Measurements from ENCODE around the gene PANX2. TPM values are rescaled to one million over a fixed set of nuclear protein-coding genes. Genes with fewer than 3 reads are reported as not detected.
"Not testable (repeated sequence)": the region's sequence is repeated elsewhere in the genome, so short reads cannot be mapped to it uniquely, and the experiment has no call there.

Gene PANX2
- total and polyA plus RNA-seq, 2 of the 13 experiments (the other 11 are each of a cell fraction or from before 2014, with no cell fraction given), result 0.15 to 1.1 TPM

- ATAC-seq, result no peak
- no peak for FAIRE-seq
- no peak overlapping the region for H3K9ac ChIP-seq (ENCODE audit: insufficient read depth, low read depth, low read length)
Observed at GRCh38 chr22:50167689-50168489, 2.6 kb upstream of the PANX2 start.

DNA sequence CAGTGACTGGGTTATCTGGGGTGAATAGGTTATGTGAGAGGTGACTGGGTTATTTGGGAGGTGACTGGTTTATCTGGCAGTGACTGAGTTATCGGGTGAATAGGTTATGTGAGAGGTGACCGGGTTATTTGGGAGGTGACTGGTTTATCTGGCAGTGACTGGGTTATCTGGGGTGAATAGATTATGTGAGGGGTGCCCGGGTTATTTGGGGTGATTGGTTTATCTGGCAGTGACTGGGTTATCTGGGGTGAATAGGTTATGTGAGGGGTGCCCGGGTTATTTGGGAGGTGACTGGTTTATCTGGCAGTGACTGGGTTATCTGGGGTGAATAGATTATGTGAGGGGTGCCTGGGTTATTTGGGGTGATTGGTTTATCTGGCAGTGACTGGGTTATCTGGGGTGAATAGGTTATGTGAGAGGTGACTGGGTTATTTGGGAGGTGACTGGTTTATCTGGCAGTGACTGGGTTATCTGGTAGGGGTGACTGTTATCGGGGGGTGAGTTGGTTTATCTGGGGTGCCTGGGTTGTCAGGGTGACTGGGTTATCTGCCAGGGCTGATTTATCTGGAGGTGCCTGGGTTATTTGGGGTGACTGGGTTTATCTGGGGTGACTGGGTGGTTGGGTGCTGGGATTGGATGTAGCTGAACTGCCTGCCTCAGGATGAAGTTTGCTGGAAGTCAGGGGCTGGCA, 1.9 kb upstream of the PANX2 start:
- Histone ChIP-seq H3K4me1 (ENCODE audit: insufficient read depth, low read length) (peaks cover 19% of the 10 kb centered on the region), H3K27me3 (ENCODE audit: control insufficient read depth in 1 of 2, insufficient read depth in 2 of 2, low read length in 2 of 2) (peaks cover 0 to 11% of the 10 kb centered on the region in 2 experiments; a peak in 2 of 5 replicates)
- H3K4me3 ChIP-seq (replicated peaks in 1 of 3; ENCODE audit: insufficient read depth in 1 of 3, low read depth in 2 of 3, low read length in 3 of 3); H4K20me1 ChIP-seq (ENCODE audit: insufficient read depth, low read length); in situ Hi-C loops (cut with HindIII; ENCODE audit: extremely low pct_ligation_motif_present, low pct_unique_long_range_greater_than_20kb); H2AFZ ChIP-seq (ENCODE audit: low read length); FAIRE-seq; POLR2A ChIA-PET; H3K4me2 ChIP-seq (ENCODE audit: low read depth, low read length); H3K36me3 ChIP-seq (replicated peaks in 1 of 2; ENCODE audit: control insufficient read depth in 1 of 2, insufficient read depth in 2 of 2, low read length in 2 of 2); H3K27ac ChIP-seq (ENCODE audit: extremely low read length, insufficient read depth, low read length); ATAC-seq; H3K79me2 ChIP-seq (ENCODE audit: insufficient read depth, low read length); H3K9ac ChIP-seq (ENCODE audit: insufficient read depth, low read depth, low read length); intact Hi-C loops (cut with micrococcal nuclease; ENCODE audit: unreplicated experiment); H3K9me3 ChIP-seq (ENCODE audit: low read length); BruUV-seq (replicated peaks); DNase-seq (ENCODE audit: low spot score): not testable (repeated sequence)
- WGBS (ENCODE audit: low lambda C conversion rate), result 0% methylated on average over 5 of the region's 5 CpGs
- CTCF ChIA-PET (ENCODE audit: low intra/inter-chr PET ratio, low total read pairs), result interaction anchor here (1.4 kb wide), 1 partner anchor 41 kb away, joined by 3 read pairs; no protein-coding TSS in a partner anchor

More at GRCh38 chr22:50167689-50168489, 2.6 kb upstream of the PANX2 start:
- H3K27me3 ChIP-seq (ENCODE audit: control insufficient read depth in 1 of 2, insufficient read depth in 2 of 2, low read length in 2 of 2), result peaks cover 0 to 18% of the 10 kb centered on the region in 2 experiments; a peak in 2 of 5 replicates
- no peak for DNase-seq (ENCODE audit: low spot score)
- peaks cover 19% of the 10 kb centered on the region for H3K4me1 ChIP-seq (ENCODE audit: insufficient read depth, low read length)
- no peak overlapping the region for H2AFZ ChIP-seq (ENCODE audit: low read length)
- in situ Hi-C loops (cut with HindIII; ENCODE audit: extremely low pct_ligation_motif_present, low pct_unique_long_range_greater_than_20kb) (no loop called here), intact Hi-C loops (cut with micrococcal nuclease; ENCODE audit: unreplicated experiment) (no loop called here)
- no TSS peak for BruUV-seq (replicated peaks)
- TF ChIP-seq SAP130 (CRISPR knock-in tag; IDR thresholded peaks at IDR 0.05; ENCODE audit: low read depth), result no peak
- TF ChIP-seq REST (IDR thresholded peaks at IDR 0.05; ENCODE audit: borderline replicate concordance in 1 of 2, low read depth in 1 of 2, low read length in 2 of 2), result no peak
- TF ChIP-seq, protein P1, sequence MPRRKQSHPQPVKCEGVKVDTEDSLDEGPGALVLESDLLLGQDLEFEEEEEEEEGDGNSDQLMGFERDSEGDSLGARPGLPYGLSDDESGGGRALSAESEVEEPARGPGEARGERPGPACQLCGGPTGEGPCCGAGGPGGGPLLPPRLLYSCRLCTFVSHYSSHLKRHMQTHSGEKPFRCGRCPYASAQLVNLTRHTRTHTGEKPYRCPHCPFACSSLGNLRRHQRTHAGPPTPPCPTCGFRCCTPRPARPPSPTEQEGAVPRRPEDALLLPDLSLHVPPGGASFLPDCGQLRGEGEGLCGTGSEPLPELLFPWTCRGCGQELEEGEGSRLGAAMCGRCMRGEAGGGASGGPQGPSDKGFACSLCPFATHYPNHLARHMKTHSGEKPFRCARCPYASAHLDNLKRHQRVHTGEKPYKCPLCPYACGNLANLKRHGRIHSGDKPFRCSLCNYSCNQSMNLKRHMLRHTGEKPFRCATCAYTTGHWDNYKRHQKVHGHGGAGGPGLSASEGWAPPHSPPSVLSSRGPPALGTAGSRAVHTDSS (CRISPR knock-in tag; conservative IDR thresholded peaks at IDR 0.05), result no peak
- no peak overlapping the region for H3K4me2 ChIP-seq (ENCODE audit: low read depth, low read length)
- H3K27ac ChIP-seq (ENCODE audit: extremely low read length, insufficient read depth, low read length), result no peak overlapping the region
- CTCF ChIA-PET (ENCODE audit: low intra/inter-chr PET ratio, low total read pairs), result no interaction called here
- WGBS (ENCODE audit: low lambda C conversion rate), result 2% methylated on average over 11 of the region's 11 CpGs
- POLR2A ChIA-PET, result no interaction called here
- no peak overlapping the region for H3K4me3 ChIP-seq (replicated peaks in 1 of 3; ENCODE audit: insufficient read depth in 1 of 3, low read depth in 2 of 3, low read length in 3 of 3)
- H4K20me1 ChIP-seq (ENCODE audit: insufficient read depth, low read length), result no peaks in the 10 kb centered on the region
- no peaks in the 10 kb centered on the region for H3K9me3 ChIP-seq (ENCODE audit: low read length)
- H3K79me2 ChIP-seq (ENCODE audit: insufficient read depth, low read length), result no peaks in the 10 kb centered on the region
- H3K36me3 ChIP-seq (replicated peaks in 1 of 2; ENCODE audit: control insufficient read depth in 1 of 2, insufficient read depth in 2 of 2, low read length in 2 of 2), result no peaks in the 10 kb centered on the region

Data from HepG2 (cell line).